ENCODE data around the gene UNC13A. TPM values are rescaled to one million over a fixed set of nuclear protein-coding genes. Genes with fewer than 3 reads are reported as not detected.

The UNC13A gene
- under 0.01 and 0.64 TPM in 2 replicates for total RNA-seq

GRCh38 chr19:17687857-17688784 is at the start of gene UNC13A:
Gene UNC13A (minus strand): TSS chr19:17688354. CDS start chr19:17688199, 155 bp downstream.
- DNase-seq (ENCODE audit: low read depth): peak; percentile 28
- H3K4me3 ChIP-seq (ENCODE audit: low read depth, low read length): no peak within 1 kb of the TSS
- no peak for TF ChIP-seq CTCF (IDR thresholded peaks at IDR 0.05; ENCODE audit: insufficient read depth, low read depth, low read length)

- no peak for TF ChIP-seq CTCF (IDR thresholded peaks at IDR 0.05; ENCODE audit: insufficient read depth, low read depth, low read length)
- no peak for DNase-seq (ENCODE audit: low read depth)
- H3K4me3 ChIP-seq (ENCODE audit: low read depth, low read length): no peak overlapping the region
These were observed 49.6 kb upstream of the UNC13A start for GRCh38 chr19:17737690-17738153.

GRCh38 chr19:17735410-17735809 is 47.3 kb upstream of the UNC13A start:
- no peak overlapping the region for H3K4me3 ChIP-seq (ENCODE audit: low read depth, low read length)
- DNase-seq (ENCODE audit: low read depth): no peak
- TF ChIP-seq CTCF (IDR thresholded peaks at IDR 0.05; ENCODE audit: insufficient read depth, low read depth, low read length): no peak

GRCh38 chr19:17734146-17734545 is 46.0 kb upstream of the UNC13A start:
- TF ChIP-seq CTCF (IDR thresholded peaks at IDR 0.05; ENCODE audit: insufficient read depth, low read depth, low read length): no peak
- no peak overlapping the region for H3K4me3 ChIP-seq (ENCODE audit: low read depth, low read length)
- DNase-seq (ENCODE audit: low read depth): no peak

GRCh38 chr19:17733127-17733526 is 45.0 kb upstream of the UNC13A start:
- no peak for DNase-seq (ENCODE audit: low read depth)
- H3K4me3 ChIP-seq (ENCODE audit: low read depth, low read length): no peak overlapping the region
- no peak for TF ChIP-seq CTCF (IDR thresholded peaks at IDR 0.05; ENCODE audit: insufficient read depth, low read depth, low read length)

GRCh38 chr19:17727843-17728242 is 39.7 kb upstream of the UNC13A start:
- TF ChIP-seq CTCF (IDR thresholded peaks at IDR 0.05; ENCODE audit: insufficient read depth, low read depth, low read length): no peak
- H3K4me3 ChIP-seq (ENCODE audit: low read depth, low read length): no peak overlapping the region
- no peak for DNase-seq (ENCODE audit: low read depth)
